AG09309 (cell line): Measurements from ENCODE around the gene PPM1H.

Experiments
- DNase-seq: peaks from one replicate; pipeline ENCODE4 v3.0.0-alpha.2; 2010; ENCODE audit warnings: low read depth
- H3K4me3 ChIP-seq: 2 replicates; pipeline ENCODE4 v1.5.1; 2011; ENCODE audit warnings: mild to moderate bottlenecking, low read depth, low read length, moderate library complexity; ENCODE audit not compliant: control insufficient read depth
- TF ChIP-seq, protein P1 (sequence below): IDR thresholded peaks from 2 replicates; pipeline ENCODE4 v1.5.1; 2011; ENCODE audit warnings: mild to moderate bottlenecking, low read depth, low read length, inconsistent platforms; ENCODE audit not compliant: insufficient read depth, control insufficient read depth; ENCODE audit errors: missing control alignments

The PPM1H gene

DNA sequence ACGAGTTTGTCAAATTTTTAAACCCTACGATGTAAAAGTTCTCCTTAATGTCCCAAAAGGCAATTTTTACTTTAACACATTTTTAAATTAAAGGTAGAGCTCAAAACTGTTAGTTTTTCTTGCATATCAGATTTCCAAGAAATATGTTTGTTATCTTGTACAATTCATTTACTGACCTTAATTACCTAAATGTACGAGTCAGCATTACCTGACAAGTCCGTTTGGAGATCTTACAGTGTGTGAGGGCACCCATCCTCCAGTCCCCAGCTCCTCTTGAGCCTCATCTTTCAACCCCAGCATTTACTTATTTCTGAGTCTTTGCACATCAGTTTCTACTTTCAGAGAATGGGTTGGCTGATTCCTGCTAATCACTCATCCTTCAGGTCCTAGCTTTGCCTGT lies 23.7 kb downstream of the PPM1H start:
- TF ChIP-seq, protein P1, sequence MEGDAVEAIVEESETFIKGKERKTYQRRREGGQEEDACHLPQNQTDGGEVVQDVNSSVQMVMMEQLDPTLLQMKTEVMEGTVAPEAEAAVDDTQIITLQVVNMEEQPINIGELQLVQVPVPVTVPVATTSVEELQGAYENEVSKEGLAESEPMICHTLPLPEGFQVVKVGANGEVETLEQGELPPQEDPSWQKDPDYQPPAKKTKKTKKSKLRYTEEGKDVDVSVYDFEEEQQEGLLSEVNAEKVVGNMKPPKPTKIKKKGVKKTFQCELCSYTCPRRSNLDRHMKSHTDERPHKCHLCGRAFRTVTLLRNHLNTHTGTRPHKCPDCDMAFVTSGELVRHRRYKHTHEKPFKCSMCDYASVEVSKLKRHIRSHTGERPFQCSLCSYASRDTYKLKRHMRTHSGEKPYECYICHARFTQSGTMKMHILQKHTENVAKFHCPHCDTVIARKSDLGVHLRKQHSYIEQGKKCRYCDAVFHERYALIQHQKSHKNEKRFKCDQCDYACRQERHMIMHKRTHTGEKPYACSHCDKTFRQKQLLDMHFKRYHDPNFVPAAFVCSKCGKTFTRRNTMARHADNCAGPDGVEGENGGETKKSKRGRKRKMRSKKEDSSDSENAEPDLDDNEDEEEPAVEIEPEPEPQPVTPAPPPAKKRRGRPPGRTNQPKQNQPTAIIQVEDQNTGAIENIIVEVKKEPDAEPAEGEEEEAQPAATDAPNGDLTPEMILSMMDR, result no peak
- no peak for DNase-seq
- H3K4me3 ChIP-seq, result no peak overlapping the region

DNA sequence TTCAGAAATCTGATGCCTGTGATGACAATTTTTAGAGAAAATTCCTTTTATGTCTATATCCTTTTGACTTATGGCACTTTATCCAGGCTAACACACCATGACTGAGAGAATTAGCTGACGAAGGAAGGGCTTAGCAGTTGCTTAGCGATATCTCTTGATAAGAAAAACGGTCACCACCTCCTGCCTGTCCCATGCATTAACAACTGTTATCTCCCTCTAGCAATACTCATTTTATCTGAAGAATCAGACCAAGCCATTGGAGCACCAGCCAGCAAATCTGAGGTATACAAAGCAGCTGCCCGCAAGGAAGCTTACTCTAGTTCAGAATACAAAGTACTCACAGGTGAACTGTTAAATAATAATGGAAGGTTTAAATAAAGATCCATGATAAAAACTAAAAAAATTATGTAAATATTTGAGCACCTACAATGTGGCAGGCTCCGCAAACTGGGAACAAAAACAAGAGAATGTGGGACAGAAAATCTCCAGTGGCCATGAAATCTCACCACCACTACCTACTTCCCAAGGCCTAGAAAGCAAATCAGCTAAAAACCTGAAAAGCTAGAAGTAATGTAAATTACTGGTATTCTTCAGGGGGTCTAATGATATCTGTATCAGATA lies 24.3 kb downstream of the PPM1H start:
- no peak for DNase-seq
- H3K4me3 ChIP-seq, result no peak overlapping the region
- TF ChIP-seq, protein P1, result no peak

DNA sequence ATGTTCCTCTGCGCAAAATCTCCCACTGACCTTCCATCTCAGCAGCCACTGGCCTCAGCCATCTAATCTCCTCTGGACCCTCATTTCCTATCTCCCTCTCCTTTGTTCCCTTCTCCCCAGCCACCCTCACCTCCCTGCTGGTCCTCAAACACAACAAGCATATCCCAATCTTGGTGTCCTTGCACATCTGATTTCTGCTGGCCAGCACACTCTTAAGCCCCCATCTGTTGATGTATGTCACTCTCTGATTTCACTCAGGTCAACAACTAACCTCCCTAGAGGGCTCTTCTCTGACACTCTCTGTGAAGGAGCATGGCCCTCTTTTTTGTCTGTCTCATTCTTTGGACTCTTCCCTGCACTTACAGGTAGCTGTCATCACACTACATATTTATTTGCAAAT lies 25.6 kb downstream of the PPM1H start:
- DNase-seq, result no peak
- H3K4me3 ChIP-seq, result no peak overlapping the region
- TF ChIP-seq, protein P1, result no peak

DNA sequence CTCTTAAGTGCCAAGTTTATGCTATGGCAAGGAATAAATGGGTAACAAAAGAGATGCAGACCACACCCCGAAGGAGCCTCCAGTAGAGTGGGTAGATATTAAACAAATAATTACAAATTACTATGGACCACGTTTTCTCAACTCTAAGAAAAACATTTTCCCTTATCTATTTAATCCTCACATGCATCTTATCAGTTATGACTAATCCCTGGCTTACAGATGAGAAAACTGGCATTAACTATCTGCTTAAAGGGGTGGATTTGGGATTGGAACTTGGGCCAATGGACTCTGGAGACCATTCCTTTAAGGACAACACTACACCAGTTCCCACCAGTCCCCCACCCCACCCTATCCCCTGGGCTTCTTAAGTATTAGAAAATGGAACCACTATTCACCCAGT lies 26.3 kb downstream of the PPM1H start:
- no peak overlapping the region for H3K4me3 ChIP-seq
- TF ChIP-seq, protein P1, result no peak
- DNase-seq, result no peak

DNA sequence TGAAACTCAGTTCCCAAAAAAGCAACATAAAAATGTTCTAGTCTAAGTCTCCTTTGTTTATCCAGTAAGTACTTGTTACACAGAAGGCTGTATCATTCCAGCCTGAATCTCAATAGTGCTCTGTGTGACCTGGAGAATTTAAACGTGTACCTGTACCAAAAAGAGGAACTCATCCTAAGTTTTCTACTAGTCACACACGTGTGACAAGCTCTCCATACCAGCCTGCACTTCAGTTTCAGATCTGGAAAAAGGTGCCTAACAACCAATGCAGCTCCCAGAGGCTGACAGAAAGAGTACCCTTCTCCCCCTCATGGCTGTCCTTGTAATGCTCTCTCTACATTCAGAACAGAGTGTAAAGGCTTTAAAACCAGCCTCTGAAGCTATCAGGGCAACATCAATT lies 27.4 kb downstream of the PPM1H start:
- no peak overlapping the region for H3K4me3 ChIP-seq
- no peak for DNase-seq
- TF ChIP-seq, protein P1, result no peak

DNA sequence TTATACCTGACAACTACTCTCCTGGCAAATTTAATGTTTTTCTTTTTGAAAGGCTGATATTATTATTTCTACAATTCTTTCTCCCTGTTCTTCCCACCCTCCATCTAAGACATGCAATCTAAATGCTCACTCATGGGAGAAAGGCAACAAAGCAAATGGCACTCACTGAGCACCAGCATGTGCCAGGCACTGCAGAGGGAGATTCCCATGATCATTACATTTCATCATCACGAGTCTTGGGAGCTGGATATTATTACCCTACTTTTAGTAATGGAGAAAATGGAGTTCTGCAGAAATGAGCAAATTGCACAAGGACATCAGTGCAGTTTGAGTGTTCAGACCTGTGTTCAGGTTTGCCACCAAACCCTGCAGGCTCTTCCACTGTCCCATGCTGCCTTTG lies 27.9 kb downstream of the PPM1H start:
- no peak overlapping the region for H3K4me3 ChIP-seq
- no peak for DNase-seq
- TF ChIP-seq, protein P1, result no peak

DNA sequence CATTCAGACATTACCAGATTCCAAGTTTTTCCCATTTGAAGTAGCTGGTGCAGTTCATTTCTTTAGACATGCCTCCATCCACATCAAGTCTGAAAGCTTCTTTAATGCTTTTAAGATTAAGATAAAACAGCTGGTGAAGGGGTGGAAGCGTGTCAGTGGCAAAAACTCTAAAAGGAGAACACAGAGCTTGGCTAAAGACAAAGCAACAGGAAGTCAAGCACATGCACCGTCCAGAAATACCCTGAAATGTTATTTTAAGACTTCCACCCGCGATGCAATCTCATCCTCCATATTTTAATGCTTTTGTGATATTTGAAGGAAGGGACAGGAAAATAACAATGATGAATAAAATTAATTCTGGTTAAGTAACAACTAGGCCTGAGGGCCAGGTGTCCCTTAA lies 31.8 kb downstream of the PPM1H start:
- TF ChIP-seq, protein P1, result no peak
- H3K4me3 ChIP-seq, result no peak overlapping the region
- DNase-seq, result no peak
